GDM1 (cell line): ENCODE data around the gene GAST.

Experiments
- DNase-seq: peaks from one replicate; lab custom pipeline; 2025; lab: John Stamatoyannopoulos, UW

GAST gene

DNA sequence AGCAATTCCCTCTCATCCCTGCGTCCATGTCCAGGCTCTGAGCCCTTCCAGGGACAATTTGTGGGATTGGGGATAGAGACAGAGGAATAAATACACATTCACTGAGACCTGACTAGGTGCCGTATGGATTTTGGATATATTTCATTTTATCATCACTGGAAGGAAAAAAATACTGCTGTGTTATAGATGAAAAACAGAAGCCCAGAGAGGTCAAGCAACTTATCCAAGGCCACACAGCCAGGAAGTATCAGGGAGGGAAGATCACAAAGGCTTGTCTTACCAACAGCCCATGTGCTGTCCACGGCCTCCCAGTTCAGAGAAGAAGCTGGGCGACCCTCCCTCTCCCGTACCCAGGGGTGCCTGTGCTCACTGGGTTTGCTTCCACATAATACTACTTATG lies 28.4 kb downstream of the GAST start:
- DNase-seq = no peak

DNA sequence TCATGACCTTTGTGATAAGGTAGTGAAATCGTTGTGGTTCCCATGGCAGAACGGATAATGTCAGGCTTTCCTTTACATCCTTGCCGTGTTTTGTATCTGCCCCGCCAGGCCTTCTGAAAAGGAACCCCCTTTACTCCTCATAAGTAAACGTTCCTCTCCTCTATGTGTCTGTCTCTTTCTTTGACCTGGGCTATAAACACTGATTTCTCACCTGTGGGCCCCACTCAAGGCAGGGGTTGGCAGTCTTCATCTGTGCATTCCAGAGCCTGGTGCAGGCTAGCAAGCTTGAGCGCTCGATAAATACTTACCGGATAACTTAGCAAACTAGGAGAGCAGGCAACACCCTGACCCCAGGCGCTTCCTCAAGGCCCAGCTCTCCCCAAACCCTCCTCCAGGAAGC lies 29.6 kb downstream of the GAST start:
- DNase-seq = no peak

DNA sequence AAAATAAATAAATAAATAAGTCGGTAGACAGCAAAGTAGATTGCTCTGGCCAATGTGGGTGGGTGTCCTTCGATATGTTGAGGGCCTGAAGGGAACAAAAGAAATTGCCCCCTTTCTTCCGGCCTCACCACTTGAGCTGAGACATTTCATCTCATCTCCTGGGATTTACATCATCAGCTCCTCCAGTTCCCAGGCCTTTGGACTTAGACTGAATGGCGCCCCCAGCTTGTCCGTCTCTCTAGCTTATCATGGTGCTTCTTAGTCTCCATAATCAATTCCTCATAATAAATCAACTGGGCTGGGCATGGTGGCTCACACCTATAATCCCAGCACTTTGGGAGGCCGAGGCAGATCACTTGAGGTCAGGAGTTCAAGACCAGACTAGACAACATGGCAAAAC lies 36.1 kb downstream of the GAST start:
- DNase-seq = no peak

DNA sequence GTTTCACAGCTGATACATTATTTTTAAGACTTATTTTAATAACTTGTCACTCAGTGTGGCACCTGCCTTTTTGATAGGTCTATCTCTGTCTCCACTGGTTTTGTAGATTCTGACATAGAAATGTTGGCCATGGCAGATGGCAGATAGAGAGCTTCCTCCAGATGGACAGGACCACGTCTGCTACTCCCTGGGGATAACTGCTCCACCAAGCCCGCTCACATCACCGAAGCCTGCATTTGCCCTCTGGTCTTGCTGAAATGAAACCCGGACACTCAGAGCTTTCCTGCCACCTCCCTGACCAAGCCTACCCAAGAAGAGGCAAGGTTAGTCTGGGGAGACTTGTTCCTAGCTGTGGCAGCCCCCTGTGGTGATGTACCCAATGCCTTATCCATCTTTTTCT lies 38.7 kb downstream of the GAST start:
- no peak for DNase-seq

DNA sequence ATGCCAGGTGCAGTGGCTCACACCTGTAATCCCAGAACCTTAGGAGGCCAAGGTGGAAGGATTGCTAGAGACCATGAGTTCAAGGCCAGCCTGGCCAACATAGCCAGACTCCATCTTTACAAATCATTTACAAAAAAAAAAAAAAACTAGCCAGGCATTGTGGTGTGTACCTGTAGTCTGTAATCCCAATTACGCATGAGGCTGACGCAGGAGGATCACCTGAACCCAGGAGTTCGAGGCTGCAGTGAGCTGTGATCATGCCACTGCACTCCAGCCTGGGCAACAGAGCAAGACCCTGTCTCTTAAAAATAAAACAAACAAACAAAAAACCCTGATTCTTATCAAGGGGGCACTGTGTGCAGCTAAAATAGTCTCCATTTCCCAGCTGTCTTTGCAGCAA lies 39.2 kb downstream of the GAST start:
- no peak for DNase-seq

DNA sequence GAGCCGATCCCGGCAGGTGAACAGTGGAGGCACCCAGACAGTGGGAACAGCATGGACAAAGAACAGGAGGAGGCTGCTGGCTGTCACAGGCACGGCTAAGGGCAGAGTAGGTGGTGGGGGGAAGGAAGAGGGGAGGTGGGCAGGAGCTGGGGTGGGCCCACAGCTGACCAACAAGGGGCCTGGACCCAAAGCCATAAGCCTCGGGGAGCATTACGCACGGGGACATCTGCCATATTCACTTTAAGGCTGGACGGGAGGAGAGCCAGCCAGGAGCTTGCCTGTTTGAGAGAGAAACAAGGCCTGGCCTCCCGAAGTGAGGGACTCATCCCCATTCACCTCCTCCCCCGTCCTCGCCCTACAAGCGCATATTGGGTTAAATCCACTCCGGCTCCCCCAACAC lies 41.9 kb downstream of the GAST start:
- no peak for DNase-seq

DNA sequence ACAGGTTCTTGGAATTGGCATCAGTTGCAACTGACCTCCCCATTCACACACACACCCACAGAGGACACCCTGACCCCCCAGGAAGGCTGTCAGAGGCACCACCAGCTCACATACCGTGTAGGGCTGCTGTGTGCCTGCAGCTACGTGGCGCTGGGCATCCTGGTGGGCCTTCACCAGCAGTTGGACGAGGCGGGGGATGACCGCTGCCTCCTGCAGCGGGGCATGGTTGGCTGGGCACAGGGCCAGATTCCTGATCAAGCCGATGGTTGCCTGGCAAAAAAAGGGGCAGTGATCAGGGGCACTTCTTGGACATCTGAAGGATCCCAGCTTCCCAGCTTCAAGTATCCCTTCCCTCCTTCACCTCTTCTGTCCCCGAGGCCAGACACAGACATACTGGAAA lies 46.5 kb downstream of the GAST start:
- no peak for DNase-seq

DNA sequence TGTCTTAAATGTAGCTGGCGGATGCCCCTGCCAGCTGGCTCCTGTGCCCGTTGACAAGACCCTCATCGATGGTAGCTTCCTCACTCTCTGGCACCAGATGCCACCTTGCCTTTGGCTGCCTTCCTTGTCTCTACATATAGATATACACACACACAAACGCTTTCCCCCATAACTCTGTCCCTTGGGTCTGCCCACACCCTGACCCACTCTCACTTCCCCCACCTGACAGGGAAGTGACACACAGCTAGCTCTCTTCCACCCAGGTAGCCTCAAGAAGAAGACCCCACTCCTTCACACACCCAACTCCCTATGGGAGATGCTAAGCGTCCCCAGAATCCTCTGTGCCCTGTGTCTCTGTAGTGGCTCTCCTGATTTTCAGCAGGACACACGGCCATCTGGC lies 48.7 kb downstream of the GAST start:
- no peak for DNase-seq

DNA sequence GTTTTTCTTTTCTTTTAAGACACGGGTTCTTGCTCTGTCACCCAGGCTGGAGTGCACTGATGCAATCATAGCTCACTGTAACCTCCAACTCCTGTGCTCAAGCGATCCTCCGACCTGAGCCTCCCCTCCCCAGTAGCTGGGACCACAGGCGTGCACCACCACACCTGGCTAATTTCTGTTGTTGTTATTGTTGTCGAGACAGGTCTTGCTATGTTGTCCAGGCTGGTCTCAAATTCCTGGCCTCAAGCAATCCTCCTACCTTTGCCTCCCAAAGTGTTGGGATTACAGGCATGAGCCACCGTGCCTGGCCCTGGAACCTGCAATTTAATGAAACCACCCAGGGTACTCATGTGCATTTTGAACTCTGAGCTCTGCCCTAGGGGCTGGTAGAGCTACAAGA lies 50.3 kb downstream of the GAST start:
- DNase-seq = no peak

DNA sequence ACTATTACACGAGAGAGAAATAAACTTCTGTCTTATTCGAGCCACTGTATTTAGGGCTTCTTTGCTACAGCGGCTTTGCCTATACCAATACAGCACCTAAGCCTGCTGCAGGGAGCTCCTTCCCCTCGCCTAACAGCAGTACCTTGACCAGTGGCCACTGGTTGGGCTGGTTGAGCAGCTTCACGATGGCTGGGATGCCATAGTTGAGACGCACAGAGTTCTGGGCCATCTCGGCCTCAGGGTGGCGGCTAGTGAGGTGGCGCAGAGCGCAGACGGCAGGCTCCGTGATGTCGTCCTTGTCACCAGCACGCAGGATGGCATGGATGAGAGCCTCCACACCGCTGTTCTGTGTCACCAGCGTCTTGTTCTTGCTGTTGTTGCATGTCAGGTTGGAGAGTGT lies 50.7 kb downstream of the GAST start:
- no peak for DNase-seq

DNA sequence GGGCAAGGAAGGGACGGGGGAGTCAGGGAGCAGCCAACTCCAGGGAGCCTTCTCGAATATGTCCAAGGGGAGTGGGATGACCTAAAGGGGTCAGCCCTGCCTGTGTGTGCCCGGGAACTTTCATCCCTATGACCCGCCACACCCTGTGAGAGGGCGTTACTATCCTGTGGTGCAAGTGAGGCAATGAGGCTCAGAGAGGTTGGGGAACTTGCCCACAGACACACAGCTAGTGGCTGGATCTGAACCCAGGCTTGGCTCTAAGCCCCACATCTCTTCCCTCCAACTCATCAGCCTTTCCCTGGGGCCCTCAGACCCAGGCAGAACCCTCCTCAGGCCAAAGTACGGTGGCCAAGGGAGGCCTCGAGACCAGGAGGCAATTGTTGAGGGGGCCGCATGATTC lies 51.2 kb downstream of the GAST start:
- no peak for DNase-seq
